K562 (cell line): Measurements from ENCODE around the gene IBA57. TPM values are rescaled to one million over a fixed set of nuclear protein-coding genes. Genes with fewer than 3 reads are reported as not detected.

Source experiments
- ATAC-seq: fragments of 200-7000 bp; cut with Tn5 transposase; 3 replicates; pipeline ENCODE4 v1.9.1; 2020; ENCODE audit warnings: moderate library complexity
- BruUV-seq: library from RNA; stranded (reverse); fragments of 400-500 nt; replicated peaks from 2 replicates; lab custom pipeline; 2021; lab: Mats Ljungman, UMichigan
- CTCF ChIA-PET: fragments of 300-600 bp; formaldehyde crosslinking; extraction: SDS; loops from one replicate; lab custom pipeline; 2021; ENCODE audit warnings: low intra/inter-chr PET ratio; lab: Yijun Ruan, JAX
- POLR2A ChIA-PET: fragments of 300-600, 350-650 bp; sonication (Branson Sonifier 250); formaldehyde crosslinking; extraction: SDS; loops from one replicate; lab custom pipeline; 2021; ENCODE audit warnings: antibody characterized with exemption, inconsistent platforms; lab: Yijun Ruan, JAX
- DNase-seq, 4 experiments: peaks; one replicate each; pipeline versions ENCODE4 v3.0.0 to v3.0.0-alpha.2; 2011 to 2018; ENCODE audit warnings: low spot score in 3 of 4, mixed read lengths in 3 of 4; ENCODE audit errors: extremely low read depth in 1 of 4
- FAIRE-seq: peaks from 2 replicates; lab custom pipeline; 2011; peaks lifted over from hg19 to GRCh38; lab: Jason Lieb, UNC
- H2AFZ ChIP-seq: 2 replicates; pipeline ENCODE4 v1.6.0; 2011; ENCODE audit warnings: low read depth, low read length, control low read depth, inconsistent platforms
- H3K27ac ChIP-seq: fragments of 200-600 bp; 3 replicates; pipeline ENCODE4 v1.8.0; 2011; ENCODE audit warnings: low read depth, mild to moderate bottlenecking, control low read depth, inconsistent platforms, low read length, moderate library complexity, mixed read lengths; ENCODE audit errors: extremely low read depth
- H3K27me3 ChIP-seq, 2 experiments: fragments of 300-600 bp in 1 of 2; 2 replicates in 1 of 2; 3 replicates in 1 of 2; pipeline versions ENCODE4 v1.6.0 to v1.8.0; 2011; ENCODE audit warnings: inconsistent platforms in 2 of 2, low read length in 2 of 2, mild to moderate bottlenecking in 1 of 2, mixed read lengths in 1 of 2, moderate library complexity in 1 of 2; ENCODE audit not compliant: control insufficient read depth in 2 of 2, insufficient read depth in 2 of 2
- H3K36me3 ChIP-seq: fragments of 300-600 bp; 3 replicates; pipeline ENCODE4 v1.8.0; 2011; ENCODE audit warnings: mild to moderate bottlenecking, low read length, inconsistent platforms; ENCODE audit not compliant: control insufficient read depth, insufficient read depth
- H3K4me1 ChIP-seq, 2 experiments: fragments of 200-600 bp in 1 of 2; replicated peaks in 1 of 2; 2 replicates in 1 of 2; 3 replicates in 1 of 2; pipeline versions ENCODE4 v1.5.1 to v1.8.0; 2011; ENCODE audit warnings: inconsistent platforms in 2 of 2, low read length in 2 of 2, mild to moderate bottlenecking in 1 of 2, mixed read lengths in 1 of 2, moderate library complexity in 1 of 2; ENCODE audit not compliant: control insufficient read depth in 2 of 2, insufficient read depth in 2 of 2
- H3K4me2 ChIP-seq: 2 replicates; pipeline ENCODE4 v1.6.1; 2011; ENCODE audit warnings: low read length, control low read depth, inconsistent platforms, mixed read lengths; ENCODE audit not compliant: insufficient read depth
- H3K4me3 ChIP-seq: fragments of 200-600 bp; sonication (generic), shearing (Covaris generic); 2 replicates; pipeline ENCODE4 v1.5.1; 2016; ENCODE audit warnings: control low read depth, inconsistent platforms
- H3K79me2 ChIP-seq: fragments of 200-600 bp; 3 replicates; pipeline ENCODE4 v1.8.0; 2011; ENCODE audit warnings: low read length, inconsistent platforms; ENCODE audit not compliant: control insufficient read depth, insufficient read depth
- H3K9ac ChIP-seq, 2 experiments: 2 replicates each; pipeline versions ENCODE4 v1.6.0 to v1.6.1; 2011; ENCODE audit warnings: low read depth in 2 of 2, low read length in 2 of 2, control low read depth in 1 of 2, inconsistent platforms in 1 of 2, mild to moderate bottlenecking in 1 of 2, mixed read lengths in 1 of 2; ENCODE audit not compliant: insufficient read depth in 1 of 2
- H3K9me1 ChIP-seq: one replicate; pipeline ENCODE4 v1.6.0; 2011; ENCODE audit warnings: inconsistent platforms, mild to moderate bottlenecking, low read length, moderate library complexity; ENCODE audit not compliant: control insufficient read depth, insufficient read depth
- H3K9me3 ChIP-seq: replicated peaks from 2 replicates; pipeline ENCODE4 v1.5.1; 2011; ENCODE audit warnings: low read depth, low read length, inconsistent platforms; ENCODE audit not compliant: control insufficient read depth, insufficient read depth
- H4K20me1 ChIP-seq: replicated peaks from 2 replicates; pipeline ENCODE4 v1.6.1; 2011; ENCODE audit warnings: low read length, inconsistent platforms, mixed read lengths; ENCODE audit not compliant: control insufficient read depth, insufficient read depth
- DACH1 ChIP-seq: fragments of 450-650 bp; IDR thresholded peaks from 2 replicates; pipeline ENCODE4 v1.6.1; 2018; ENCODE audit not compliant: partially characterized antibody
- E2F5 ChIP-seq: sonication (generic); formaldehyde crosslinking; IDR thresholded peaks from 2 replicates; pipeline ENCODE4 v1.8.0; 2022; ENCODE audit warnings: mild to moderate bottlenecking, missing genetic modification reagents
- EP300 ChIP-seq: IDR thresholded peaks from 2 replicates; pipeline ENCODE4 v1.6.1; 2012; ENCODE audit warnings: low read length, improper control_type of control experiment
- EP400 ChIP-seq: fragments of 450-650 bp; IDR thresholded peaks from 2 replicates; pipeline ENCODE4 v1.6.1; 2017; ENCODE audit warnings: antibody characterized with exemption, mild to moderate bottlenecking, moderate library complexity
- ETV1 ChIP-seq: fragments of 450-650 bp; conservative IDR thresholded peaks from 2 replicates; pipeline ENCODE4 v1.6.1; 2016; ENCODE audit warnings: missing genetic modification characterization, control low read depth, low read depth, missing compliant biosample characterization
- FOXK2 ChIP-seq, 2 experiments: fragments of 450-650 bp; IDR thresholded peaks in 1 of 2; conservative IDR thresholded peaks in 1 of 2; 2 replicates each; pipeline ENCODE4 v1.6.1; 2016; ENCODE audit warnings: low read depth in 2 of 2, mild to moderate bottlenecking in 1 of 2
- MYC ChIP-seq, 2 experiments: fragments of 250-450 bp in 1 of 2; sonication (Bioruptor Pico) in 1 of 2; IDR thresholded peaks; 2 replicates each; pipeline versions ENCODE4 v1.5.1 to v1.6.1; 2012 to 2021; ENCODE audit warnings: low read depth in 2 of 2, borderline replicate concordance in 1 of 2, improper control_type of control experiment in 1 of 2, low read length in 1 of 2, mild to moderate bottlenecking in 1 of 2, moderate library complexity in 1 of 2
- TRIM24 ChIP-seq, 2 experiments: fragments of 450-650 bp; IDR thresholded peaks; 2 replicates each; pipeline ENCODE4 v1.6.1; 2016
- XRCC5 ChIP-seq: fragments of 200-400 bp; formaldehyde crosslinking; IDR thresholded peaks from 2 replicates; pipeline ENCODE4 v1.6.1; 2017; ENCODE audit warnings: low read depth, mild to moderate bottlenecking, low read length
- ZNF766 ChIP-seq: fragments of 200-800 bp; sonication (Bioruptor generic); conservative IDR thresholded peaks from 2 replicates; pipeline ENCODE4 v1.6.1; 2016; ENCODE audit warnings: missing genetic modification characterization, missing compliant biosample characterization
- WGBS: fragments of 100-300 bp; shearing (Covaris generic); methylation state at CpG from one replicate; pipeline ENCODE4 v1.1.6; 2016; ENCODE audit warnings: low coverage, mixed read lengths; ENCODE audit not compliant: insufficient coverage; ENCODE audit errors: missing lambda C conversion rate; 5-methylcytosine and 5-hydroxymethylcytosine counted together
- in situ Hi-C: fragments of 300-500 bp; cut with MboI; formaldehyde crosslinking; loops from 4 replicates; pipeline ENCODE4 v1.15.0; 2018; ENCODE audit warnings: inconsistent platforms, mixed read lengths
- intact Hi-C: fragments of 100-400 bp; cut with micrococcal nuclease; formaldehyde crosslinking; loops from 2 replicates; pipeline ENCODE4 v1.14.2; 2022
- polyA plus RNA-seq, 8 experiments: library from polyadenylated mRNA; depleted of rRNA in 4 of 8; stranded (reverse) in 5 of 8; unstranded in 3 of 8; fragments of >200 nt; fragmentation: Nextera tagmentation in 2 of 8; fragmentation: Illumina TruSeq in 1 of 8; extraction: Ambion mirVana in 2 of 8; extraction: Trizol in 1 of 8; gene quantifications; 2 replicates each; pipeline versions ENCODE4 v1.2.1 to v1.2.3, GENCODE V29; 2011 to 2014; ENCODE audit warnings: inconsistent platforms in 1 of 8, missing spikeins in 1 of 8
- total RNA-seq, 7 experiments: library from RNA; depleted of rRNA in 6 of 7; stranded (reverse); fragments of >200 nt in 6 of 7; fragmentation: Illumina TruSeq in 2 of 7; extraction: Trizol in 2 of 7; gene quantifications; 2 replicates each; pipeline versions ENCODE4 v1.2.1 to v1.2.3, GENCODE V29; 2011 to 2021; ENCODE audit warnings: low replicate concordance in 1 of 7

The IBA57 gene
- total and polyA plus RNA-seq, 9 of the 15 experiments (the other 6 are each of a cell fraction or from before 2014, with no cell fraction given), result 0.77 to 15.5 (median 2.7) TPM

DNA sequence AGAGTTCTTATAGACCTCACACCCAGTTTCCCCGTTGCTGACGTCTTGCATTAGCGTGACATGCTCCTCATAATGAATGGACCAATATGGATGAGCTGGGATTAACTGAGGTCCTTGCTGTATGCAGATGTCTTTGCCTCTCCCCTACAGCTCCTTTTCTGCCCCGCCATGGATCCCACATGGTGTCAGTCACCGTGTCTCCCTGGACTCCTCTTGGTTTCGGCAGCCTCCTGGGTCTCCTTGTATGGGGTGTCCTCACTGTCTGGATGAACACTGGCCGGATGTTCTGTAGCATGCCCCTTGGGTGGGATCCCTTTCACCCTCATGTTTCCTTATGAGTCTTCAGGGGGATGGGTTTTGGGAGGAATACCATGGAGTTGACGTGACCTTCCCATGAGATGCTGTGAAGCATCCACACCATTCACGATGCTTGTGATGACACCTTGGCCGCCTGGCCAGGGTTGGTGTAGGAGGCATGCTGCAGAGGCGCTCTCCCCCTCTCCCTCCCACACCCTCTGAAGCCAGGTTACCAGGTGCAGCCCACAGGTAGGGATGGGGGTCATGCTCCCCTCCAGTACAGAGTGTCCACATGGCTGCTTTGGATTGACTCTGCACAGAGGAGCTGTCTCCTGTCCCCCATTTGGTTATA lies 11.5 kb upstream of the IBA57 start:
- intact Hi-C loops (no loop called here), in situ Hi-C loops (no loop called here)
- 43% methylated on average over 11 of the region's 11 CpGs for WGBS

More for the DNA sequence above, 11.5 kb upstream of the IBA57 start:
- no peak overlapping the region for H3K4me3 ChIP-seq
- POLR2A ChIA-PET, result interaction anchor here (1.0 to 4.2 kb wide), 4 partner anchors 9 to 12 kb away, joined by 3 to 46 read pairs (median 4); partner anchors contain the start of gene IBA57
- FAIRE-seq (peak; percentile 71), DNase-seq (no peak), ATAC-seq (no peak)
- peaks cover 6% of the 10 kb centered on the region; the same call in 1 of the 3 replicates for H3K36me3 ChIP-seq
- peaks cover 13 to 69% of the 10 kb centered on the region in 2 experiments for H3K4me1 ChIP-seq
- no peak overlapping the region for H3K27ac ChIP-seq
- H3K9me1 ChIP-seq, result no peaks in the 10 kb centered on the region
- no peaks in the 10 kb centered on the region; the same call in none of the 2 replicates for H4K20me1 ChIP-seq
- H3K4me2 ChIP-seq, result no peak overlapping the region
- no peaks in the 10 kb centered on the region for H3K9me3 ChIP-seq
- TF ChIP-seq FOXK2 (conservative IDR thresholded peaks at IDR 0.05 in 1 of 2, IDR thresholded peaks at IDR 0.05 in 1 of 2; ENCODE audit: low read depth in 2 of 2), result no peak
- TF ChIP-seq EP300, result no peak
- TF ChIP-seq MYC (IDR thresholded peaks at IDR 0.05; ENCODE audit: low read depth, low read length), result no peak
- TF ChIP-seq MYC (CRISPR knock-in tag; IDR thresholded peaks at IDR 0.05; ENCODE audit: borderline replicate concordance, low read depth), result no peak
- no peak for TF ChIP-seq DACH1
- TF ChIP-seq XRCC5, result no peak
- TF ChIP-seq ZNF766 (CRISPR knock-in tag), result no peak
- no peak for TF ChIP-seq ETV1 (tag)
- TF ChIP-seq TRIM24 (IDR thresholded peaks at IDR 0.05), result no peak
- TF ChIP-seq EP400, result no peak
- TF ChIP-seq E2F5 (CRISPR knock-in tag), result no peak
- H3K27me3 ChIP-seq, result no peaks in the 10 kb centered on the region
- CTCF ChIA-PET, result no interaction called here
- peaks cover 7% of the 10 kb centered on the region; the same call in 2 of the 3 replicates for H3K79me2 ChIP-seq
- peak overlapping the region in 1 of 2 experiments; percentile 46; a peak in 1 of 4 replicates for H3K9ac ChIP-seq
- H2AFZ ChIP-seq, result no peak overlapping the region
- BruUV-seq, result no TSS peak
